Vagina (tissue), 2 donors: ENCODE data around the gene USF3.

ENCODE experiments used
- CTCF ChIP-seq, 3 experiments: fragments of 450-650 bp in 2 of 3; fragments of 200-600 bp in 1 of 3; sonication (generic) in 1 of 3; IDR thresholded peaks; one replicate each; pipeline ENCODE4 v1.5.1; 2017 to 2019; ENCODE audit warnings: antibody characterized with exemption in 3 of 3, mild to moderate bottlenecking in 2 of 3, moderate library complexity in 2 of 3
- POLR2A ChIP-seq, 2 donors: fragments of 450-650 bp; IDR thresholded peaks; one replicate each; pipeline ENCODE4 v1.6.1; 2017; ENCODE audit warnings: antibody characterized with exemption in 2 of 2, mild to moderate bottlenecking in 2 of 2, moderate library complexity in 2 of 2

DNA sequence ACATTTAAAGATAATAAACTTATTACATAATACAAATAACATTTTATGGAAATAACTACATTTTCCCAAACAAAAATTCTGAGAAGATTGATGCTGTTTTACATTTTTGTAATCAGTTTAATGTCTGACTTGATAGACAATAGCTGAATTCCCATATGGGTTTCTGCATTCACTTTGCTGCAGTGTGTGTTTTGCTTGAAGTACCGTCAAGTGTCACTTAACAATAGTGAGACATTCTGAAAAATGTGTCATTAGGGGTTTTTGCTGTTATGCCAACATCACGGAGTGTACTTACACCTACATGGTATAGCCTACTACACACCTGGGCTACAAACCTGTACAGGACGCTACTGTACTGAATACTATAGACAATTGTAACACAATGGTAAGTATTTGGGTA is 57.5 kb downstream of the USF3 start:
- TF ChIP-seq CTCF (IDR thresholded peaks at IDR 0.05): no peak
- TF ChIP-seq POLR2A (IDR thresholded peaks at IDR 0.05): no peak
